Limb (tissue), 2 donors: ENCODE data around the gene ITPA.

Experiments
- DNase-seq, 2 donors: peaks; one replicate each; pipeline ENCODE4 v3.0.0-alpha.2; 2016; ENCODE audit errors: extremely low spot score in 2 of 2

ITPA gene

GRCh38 chr20:3227936-3228749 is 18.8 kb downstream of the ITPA start:
- DNase-seq, result no peak

GRCh38 chr20:3228750-3229032 is 19.4 kb downstream of the ITPA start:
- no peak for DNase-seq

GRCh38 chr20:3229158-3229557 is 19.9 kb downstream of the ITPA start:
- no peak for DNase-seq

GRCh38 chr20:3229798-3230197 is 20.5 kb downstream of the ITPA start:
- no peak for DNase-seq

GRCh38 chr20:3231116-3231515 is 21.8 kb downstream of the ITPA start:
- no peak for DNase-seq

- DNase-seq, result no peak
These were observed 22.7 kb downstream of the ITPA start for GRCh38 chr20:3231889-3232588.

- no peak for DNase-seq
These were observed 24.1 kb downstream of the ITPA start for GRCh38 chr20:3233131-3233990.

- DNase-seq, result no peak
These were observed 24.7 kb downstream of the ITPA start for GRCh38 chr20:3233991-3234498.

- no peak for DNase-seq
These were observed 26.5 kb downstream of the ITPA start for GRCh38 chr20:3235666-3236324.

- no peak for DNase-seq
These were observed 28.0 kb downstream of the ITPA start for GRCh38 chr20:3237011-3237957.

GRCh38 chr20:3237958-3238615 is 28.8 kb downstream of the ITPA start:
- DNase-seq, result no peak

- peak in 1 of 2 donors; percentile 54 for DNase-seq
These were observed 29.3 kb downstream of the ITPA start for GRCh38 chr20:3238616-3239025.

- DNase-seq, result peak in 1 of 2 donors; percentile 59
These were observed 29.9 kb downstream of the ITPA start, which contains the start of gene SLC4A11 for GRCh38 chr20:3239026-3239866. SLC4A11 (minus strand) TSS chr20:3239190; CDS start chr20:3239137, 53 bp downstream.

- no peak for DNase-seq
These were observed 30.8 kb downstream of the ITPA start for GRCh38 chr20:3239867-3240775.

GRCh38 chr20:3240776-3241363 is 31.6 kb downstream of the ITPA start:
- no peak for DNase-seq

- no peak for DNase-seq
These were observed 32.9 kb downstream of the ITPA start for GRCh38 chr20:3242172-3242692.
